Measurements from ENCODE around the gene NPC1.

- TF ChIP-seq, protein P1, sequence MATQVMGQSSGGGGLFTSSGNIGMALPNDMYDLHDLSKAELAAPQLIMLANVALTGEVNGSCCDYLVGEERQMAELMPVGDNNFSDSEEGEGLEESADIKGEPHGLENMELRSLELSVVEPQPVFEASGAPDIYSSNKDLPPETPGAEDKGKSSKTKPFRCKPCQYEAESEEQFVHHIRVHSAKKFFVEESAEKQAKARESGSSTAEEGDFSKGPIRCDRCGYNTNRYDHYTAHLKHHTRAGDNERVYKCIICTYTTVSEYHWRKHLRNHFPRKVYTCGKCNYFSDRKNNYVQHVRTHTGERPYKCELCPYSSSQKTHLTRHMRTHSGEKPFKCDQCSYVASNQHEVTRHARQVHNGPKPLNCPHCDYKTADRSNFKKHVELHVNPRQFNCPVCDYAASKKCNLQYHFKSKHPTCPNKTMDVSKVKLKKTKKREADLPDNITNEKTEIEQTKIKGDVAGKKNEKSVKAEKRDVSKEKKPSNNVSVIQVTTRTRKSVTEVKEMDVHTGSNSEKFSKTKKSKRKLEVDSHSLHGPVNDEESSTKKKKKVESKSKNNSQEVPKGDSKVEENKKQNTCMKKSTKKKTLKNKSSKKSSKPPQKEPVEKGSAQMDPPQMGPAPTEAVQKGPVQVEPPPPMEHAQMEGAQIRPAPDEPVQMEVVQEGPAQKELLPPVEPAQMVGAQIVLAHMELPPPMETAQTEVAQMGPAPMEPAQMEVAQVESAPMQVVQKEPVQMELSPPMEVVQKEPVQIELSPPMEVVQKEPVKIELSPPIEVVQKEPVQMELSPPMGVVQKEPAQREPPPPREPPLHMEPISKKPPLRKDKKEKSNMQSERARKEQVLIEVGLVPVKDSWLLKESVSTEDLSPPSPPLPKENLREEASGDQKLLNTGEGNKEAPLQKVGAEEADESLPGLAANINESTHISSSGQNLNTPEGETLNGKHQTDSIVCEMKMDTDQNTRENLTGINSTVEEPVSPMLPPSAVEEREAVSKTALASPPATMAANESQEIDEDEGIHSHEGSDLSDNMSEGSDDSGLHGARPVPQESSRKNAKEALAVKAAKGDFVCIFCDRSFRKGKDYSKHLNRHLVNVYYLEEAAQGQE (IDR thresholded peaks at IDR 0.05; ENCODE audit: insufficient read depth in 1 of 2, low read depth in 2 of 2, low read length in 2 of 2): peak; percentile 0 to 10; a peak in 1 of 4 replicates
- TF ChIP-seq FOXP2 (optimal IDR thresholded peaks at IDR 0.05; ENCODE audit: borderline replicate concordance, extremely low read depth, extremely low read length, insufficient read depth): peak; percentile 88
These were observed 83.0 kb downstream of the NPC1 start, which contains the start of gene RMC1 for GRCh38 chr18:23503038-23503962.

Data from PFSK-1 (cell line).